Bladder microvascular endothelial cell (primary cell): ENCODE measurements around the gene SNX10. TPM values are rescaled to one million over a fixed set of nuclear protein-coding genes. Genes with fewer than 3 reads are reported as not detected.

Experiments used
- total RNA-seq: library from RNA; depleted of rRNA; stranded (reverse); fragments of >200 nt; gene quantifications from 2 replicates; pipeline ENCODE4 v1.2.3, GENCODE V29; 2014

SNX10 gene, protein sequence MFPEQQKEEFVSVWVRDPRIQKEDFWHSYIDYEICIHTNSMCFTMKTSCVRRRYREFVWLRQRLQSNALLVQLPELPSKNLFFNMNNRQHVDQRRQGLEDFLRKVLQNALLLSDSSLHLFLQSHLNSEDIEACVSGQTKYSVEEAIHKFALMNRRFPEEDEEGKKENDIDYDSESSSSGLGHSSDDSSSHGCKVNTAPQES
- 2.4 and 6.2 TPM in 2 replicates for total RNA-seq

DNA sequence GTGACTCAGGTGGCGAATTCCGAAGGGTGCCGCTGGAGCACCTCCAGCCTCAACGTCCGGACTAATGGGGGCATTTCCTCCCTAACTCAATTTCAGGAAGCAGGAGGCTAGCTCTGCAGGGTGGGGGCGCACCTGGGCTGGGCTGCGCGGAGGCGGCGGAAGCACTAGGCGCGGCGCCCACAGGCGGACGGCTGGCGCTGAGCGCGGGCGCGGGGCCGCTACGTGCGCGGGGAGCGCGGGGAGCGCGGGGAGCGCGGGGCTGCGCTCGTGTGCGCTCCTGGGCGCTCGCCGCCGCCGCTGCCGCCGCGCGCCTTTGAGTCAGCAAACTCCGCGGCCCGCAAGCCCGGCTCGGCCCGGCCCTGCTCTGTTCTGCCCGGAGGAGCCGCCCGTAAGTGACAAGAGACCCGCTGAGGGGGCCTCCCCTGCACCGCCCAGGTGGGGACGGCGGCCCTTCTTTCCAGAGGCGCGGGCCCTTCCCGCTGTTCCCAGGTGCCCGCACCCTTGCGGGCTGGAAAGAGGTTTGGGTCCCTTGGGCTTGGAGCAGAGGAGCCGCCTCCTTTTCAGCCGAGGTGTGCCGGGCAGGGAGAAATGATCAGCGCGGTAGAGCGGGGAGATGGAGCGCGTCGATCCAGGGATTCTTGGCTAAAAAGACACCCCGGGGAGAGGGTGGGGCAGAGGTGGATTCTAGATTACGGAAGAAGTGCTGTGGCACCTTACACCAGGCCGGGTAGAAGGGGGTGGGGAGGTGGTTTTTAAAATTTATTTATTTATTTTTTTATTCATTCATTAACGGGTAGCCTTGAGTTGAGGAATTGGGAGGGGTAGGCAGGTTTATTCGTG lies at the start of gene SNX10:
Gene SNX10, plus strand, starts transcription at position 164 of the 840 bp plus-strand sequence. CDS start 54,581 bp downstream, outside the sequence.

Other genes with a start within 250 kb of the SNX10 start
- gene NFE2L3, start 139.7 kb upstream of the SNX10 start, total RNA-seq: 14.1 and 70.6 TPM in 2 replicates
- gene HNRNPA2B1, start 91.1 kb upstream of the SNX10 start, total RNA-seq: 114 and 188 TPM in 2 replicates
- 101 and 126 TPM in 2 replicates for gene CBX3, start 90.1 kb upstream of the SNX10 start, total RNA-seq